GM12878 (cell line): ENCODE results near the gene FAM76B. TPM values are rescaled to one million over a fixed set of nuclear protein-coding genes. Genes with fewer than 3 reads are reported as not detected.

Experiments
- ATAC-seq: fragments of 200-7000 bp; cut with Tn5 transposase; 3 replicates; pipeline ENCODE4 v1.9.1; 2020; ENCODE audit warnings: mild to moderate bottlenecking, moderate library complexity
- BruUV-seq: library from RNA; stranded (reverse); fragments of 400-500 nt; replicated peaks from 2 replicates; lab custom pipeline; 2021; lab: Mats Ljungman, UMichigan
- CTCF ChIA-PET: fragments of 300-600 bp; sonication (Branson Sonifier 250); formaldehyde crosslinking; extraction: SDS; loops from one replicate; lab custom pipeline; 2021; ENCODE audit warnings: inconsistent platforms; lab: Yijun Ruan, JAX
- POLR2A ChIA-PET: fragments of 350-600 bp; formaldehyde crosslinking; extraction: SDS; loops from one replicate; lab custom pipeline; 2021; ENCODE audit warnings: inconsistent platforms; lab: Charles Lee
- RAD21 ChIA-PET: fragments of 300-600 bp; sonication (Branson Sonifier 250); formaldehyde crosslinking; loops from one replicate; lab custom pipeline; 2023; ENCODE audit warnings: antibody characterized with exemption; ENCODE audit not compliant: unreplicated experiment; lab: Charles Lee
- SMC1A ChIA-PET: fragments of 300-600 bp; sonication (Branson Sonifier 250); formaldehyde crosslinking; loops from one replicate; lab custom pipeline; 2023; ENCODE audit not compliant: unreplicated experiment, uncharacterized antibody; lab: Charles Lee
- DNase-seq: peaks from one replicate; pipeline ENCODE4 v3.0.0-alpha.2; 2011; ENCODE audit warnings: low read depth, low spot score
- FAIRE-seq: peaks from 3 replicates; lab custom pipeline; 2011; peaks lifted over from hg19 to GRCh38; lab: Jason Lieb, UNC
- H2AFZ ChIP-seq: 2 replicates; pipeline ENCODE4 v1.6.0; 2011; ENCODE audit warnings: low read depth, low read length, control low read depth; ENCODE audit not compliant: control insufficient read depth
- H3K27ac ChIP-seq: 2 replicates; pipeline ENCODE4 v1.5.1; 2011; ENCODE audit warnings: control low read depth; ENCODE audit not compliant: control insufficient read depth, insufficient read depth
- H3K27me3 ChIP-seq, 2 experiments: replicated peaks in 1 of 2; 2 replicates each; pipeline versions ENCODE4 v1.6.0 to v1.6.1; 2011; ENCODE audit warnings: low read length in 1 of 2; ENCODE audit not compliant: control insufficient read depth in 2 of 2, insufficient read depth in 2 of 2
- H3K36me3 ChIP-seq, 2 experiments: 2 replicates each; pipeline ENCODE4 v1.5.1; 2011; ENCODE audit warnings: low read length in 1 of 2; ENCODE audit not compliant: control insufficient read depth in 2 of 2, insufficient read depth in 2 of 2
- H3K4me1 ChIP-seq: 2 replicates; pipeline ENCODE4 v1.6.1; 2011; ENCODE audit warnings: mild to moderate bottlenecking, low read length, moderate library complexity, mixed read lengths; ENCODE audit not compliant: control insufficient read depth, insufficient read depth
- H3K4me2 ChIP-seq: 2 replicates; pipeline ENCODE4 v1.6.0; 2011; ENCODE audit warnings: control low read depth; ENCODE audit not compliant: control insufficient read depth, insufficient read depth
- H3K4me3 ChIP-seq: fragments of 200-600 bp; sonication (generic); 2 replicates; pipeline ENCODE4 v1.5.1; 2016
- H3K79me2 ChIP-seq: 2 replicates; pipeline ENCODE4 v1.6.0; 2011; ENCODE audit warnings: low read length; ENCODE audit not compliant: control insufficient read depth, insufficient read depth
- H3K9ac ChIP-seq: 2 replicates; pipeline ENCODE4 v1.8.0; 2011; ENCODE audit warnings: low read length, control low read depth, mixed read lengths; ENCODE audit not compliant: control insufficient read depth, insufficient read depth
- H3K9me3 ChIP-seq: replicated peaks from 3 replicates; pipeline ENCODE4 v1.5.1; 2011; ENCODE audit warnings: mild to moderate bottlenecking, low read length; ENCODE audit not compliant: control insufficient read depth, insufficient read depth
- H4K20me1 ChIP-seq: 2 replicates; pipeline ENCODE4 v1.6.0; 2011; ENCODE audit not compliant: control insufficient read depth, insufficient read depth
- CBFB ChIP-seq: IDR thresholded peaks from 2 replicates; pipeline ENCODE4 v1.6.1; 2016; ENCODE audit warnings: antibody characterized with exemption, low read depth
- CBX5 ChIP-seq: sonication (generic); IDR thresholded peaks from 2 replicates; pipeline ENCODE4 v1.6.1; 2016; ENCODE audit warnings: low read depth, moderate library complexity, mild to moderate bottlenecking, inconsistent platforms
- CEBPB ChIP-seq, 2 experiments: fragments of 150-350 bp in 1 of 2; IDR thresholded peaks; 2 replicates each; pipeline ENCODE4 v1.6.1; 2012 to 2014; ENCODE audit warnings: low read depth in 2 of 2, low read length in 2 of 2, borderline replicate concordance in 1 of 2, inconsistent platforms in 1 of 2
- CREB1 ChIP-seq: IDR thresholded peaks from 2 replicates; pipeline ENCODE4 v1.6.1; 2012; ENCODE audit warnings: low read depth, mild to moderate bottlenecking, inconsistent platforms
- EED ChIP-seq: sonication (generic); IDR thresholded peaks from 2 replicates; pipeline ENCODE4 v1.6.1; 2016; ENCODE audit warnings: antibody characterized with exemption, low read depth
- ETV6 ChIP-seq, 2 experiments: fragments of 450-650 bp in 1 of 2; IDR thresholded peaks in 1 of 2; conservative IDR thresholded peaks in 1 of 2; 2 replicates each; pipeline ENCODE4 v1.6.1; 2014; ENCODE audit warnings: antibody characterized with exemption in 1 of 2, borderline replicate concordance in 1 of 2, low read depth in 1 of 2, mild to moderate bottlenecking in 1 of 2, moderate library complexity in 1 of 2
- POU2F2 ChIP-seq: IDR thresholded peaks from 3 replicates; pipeline ENCODE4 v1.6.1; 2011; ENCODE audit warnings: low read depth, mild to moderate bottlenecking, low read length, borderline replicate concordance
- SIX5 ChIP-seq: IDR thresholded peaks from 2 replicates; pipeline ENCODE4 v1.6.1; 2011; ENCODE audit warnings: mild to moderate bottlenecking, low read depth, low read length, moderate library complexity; ENCODE audit not compliant: severe bottlenecking
- SMAD1 ChIP-seq: fragments of 450-650 bp; IDR thresholded peaks from 2 replicates; pipeline ENCODE4 v1.6.1; 2018; ENCODE audit warnings: mild to moderate bottlenecking, low read depth; ENCODE audit not compliant: partially characterized antibody
- TCF12 ChIP-seq: IDR thresholded peaks from 2 replicates; pipeline ENCODE4 v1.6.1; 2011; ENCODE audit warnings: low read depth, mild to moderate bottlenecking, low read length
- ZNF217 ChIP-seq: fragments of 450-650 bp; IDR thresholded peaks from 2 replicates; pipeline ENCODE4 v1.6.1; 2017; ENCODE audit warnings: antibody characterized with exemption, mild to moderate bottlenecking
- WGBS: methylation state at CpG from one replicate; pipeline ENCODE4 v1.1.6; 2016; ENCODE audit warnings: low lambda C conversion rate; ENCODE audit not compliant: insufficient replicate concordance, insufficient coverage; ENCODE audit errors: missing lambda C conversion rate; 5-methylcytosine and 5-hydroxymethylcytosine counted together
- in situ Hi-C: fragments of 300-500 bp; cut with MboI; formaldehyde crosslinking; loops from 9 replicates; pipeline ENCODE4 v1.14.3; 2018; ENCODE audit warnings: mixed read lengths
- intact Hi-C: fragments of 100-400 bp; cut with micrococcal nuclease; formaldehyde crosslinking; loops from one replicate; pipeline ENCODE4 v1.14.2; 2022; ENCODE audit not compliant: unreplicated experiment
- polyA plus RNA-seq, 11 experiments: library from polyadenylated mRNA; depleted of rRNA in 4 of 11; unstranded in 6 of 11; stranded (reverse) in 5 of 11; fragments of >200 nt; fragmentation: Nextera tagmentation in 4 of 11; fragmentation: Illumina TruSeq in 1 of 11; extraction: Ambion mirVana in 4 of 11; extraction: Trizol in 1 of 11; gene quantifications; 1 replicate in 1 of 11; 2 replicates in 10 of 11; pipeline versions ENCODE4 v1.2.1 to v1.2.3, GENCODE V29; 2011 to 2016; ENCODE audit warnings: inconsistent platforms in 2 of 11, missing spikeins in 2 of 11, low read depth in 1 of 11
- total RNA-seq, 4 experiments: library from RNA; depleted of rRNA in 3 of 4; stranded (reverse); fragments of >200 nt in 3 of 4; fragmentation: Illumina TruSeq in 1 of 4; extraction: Trizol in 1 of 4; gene quantifications; 2 replicates each; pipeline versions ENCODE4 v1.2.1 to v1.2.3, GENCODE V29; 2013 to 2021
- TF ChIP-seq, protein P1 (sequence below): fragments of 150-350 bp; IDR thresholded peaks from 2 replicates; pipeline ENCODE4 v1.6.1; 2014; ENCODE audit warnings: mild to moderate bottlenecking, low read depth, low read length
- TF ChIP-seq, protein P2 (sequence below): fragments of 450-650 bp; IDR thresholded peaks from 2 replicates; pipeline ENCODE4 v1.6.1; 2017; ENCODE audit warnings: mild to moderate bottlenecking
- TF ChIP-seq, protein P3 (sequence below): IDR thresholded peaks from 2 replicates; pipeline ENCODE4 v1.6.1; 2011; ENCODE audit warnings: mild to moderate bottlenecking, low read depth, low read length, moderate library complexity; ENCODE audit not compliant: insufficient replicate concordance

FAM76B gene
- total and polyA plus RNA-seq, 10 of the 15 experiments (the other 5 are each of a cell fraction or from before 2014, with no cell fraction given): 13.5 to 56.8 (median 28.4) TPM

DNA sequence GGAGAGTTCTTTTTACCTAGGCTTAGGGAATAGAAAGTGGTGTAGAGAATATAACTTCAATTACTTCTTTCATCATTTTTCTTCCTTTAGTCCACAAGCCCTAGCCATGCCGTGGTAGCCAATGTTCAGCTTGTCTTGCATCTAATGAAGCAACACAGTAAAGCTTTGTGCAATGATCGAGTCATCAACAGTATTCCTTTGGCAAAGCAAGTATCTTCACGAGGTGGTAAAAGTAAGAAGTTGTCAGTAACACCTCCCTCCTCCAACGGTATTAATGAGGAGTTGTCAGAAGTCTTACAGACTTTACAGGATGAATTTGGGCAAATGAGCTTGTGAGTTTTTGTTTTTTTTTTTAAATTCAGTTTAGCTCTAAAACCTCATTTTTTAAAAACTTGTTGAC, 38.1 kb upstream of the FAM76B start (continued):
- TF ChIP-seq ZNF217: no peak
- TF ChIP-seq, protein P1, sequence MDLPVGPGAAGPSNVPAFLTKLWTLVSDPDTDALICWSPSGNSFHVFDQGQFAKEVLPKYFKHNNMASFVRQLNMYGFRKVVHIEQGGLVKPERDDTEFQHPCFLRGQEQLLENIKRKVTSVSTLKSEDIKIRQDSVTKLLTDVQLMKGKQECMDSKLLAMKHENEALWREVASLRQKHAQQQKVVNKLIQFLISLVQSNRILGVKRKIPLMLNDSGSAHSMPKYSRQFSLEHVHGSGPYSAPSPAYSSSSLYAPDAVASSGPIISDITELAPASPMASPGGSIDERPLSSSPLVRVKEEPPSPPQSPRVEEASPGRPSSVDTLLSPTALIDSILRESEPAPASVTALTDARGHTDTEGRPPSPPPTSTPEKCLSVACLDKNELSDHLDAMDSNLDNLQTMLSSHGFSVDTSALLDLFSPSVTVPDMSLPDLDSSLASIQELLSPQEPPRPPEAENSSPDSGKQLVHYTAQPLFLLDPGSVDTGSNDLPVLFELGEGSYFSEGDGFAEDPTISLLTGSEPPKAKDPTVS: no peak
- no peak for TF ChIP-seq CBFB
- no peak for TF ChIP-seq CREB1
- TF ChIP-seq, protein P2, sequence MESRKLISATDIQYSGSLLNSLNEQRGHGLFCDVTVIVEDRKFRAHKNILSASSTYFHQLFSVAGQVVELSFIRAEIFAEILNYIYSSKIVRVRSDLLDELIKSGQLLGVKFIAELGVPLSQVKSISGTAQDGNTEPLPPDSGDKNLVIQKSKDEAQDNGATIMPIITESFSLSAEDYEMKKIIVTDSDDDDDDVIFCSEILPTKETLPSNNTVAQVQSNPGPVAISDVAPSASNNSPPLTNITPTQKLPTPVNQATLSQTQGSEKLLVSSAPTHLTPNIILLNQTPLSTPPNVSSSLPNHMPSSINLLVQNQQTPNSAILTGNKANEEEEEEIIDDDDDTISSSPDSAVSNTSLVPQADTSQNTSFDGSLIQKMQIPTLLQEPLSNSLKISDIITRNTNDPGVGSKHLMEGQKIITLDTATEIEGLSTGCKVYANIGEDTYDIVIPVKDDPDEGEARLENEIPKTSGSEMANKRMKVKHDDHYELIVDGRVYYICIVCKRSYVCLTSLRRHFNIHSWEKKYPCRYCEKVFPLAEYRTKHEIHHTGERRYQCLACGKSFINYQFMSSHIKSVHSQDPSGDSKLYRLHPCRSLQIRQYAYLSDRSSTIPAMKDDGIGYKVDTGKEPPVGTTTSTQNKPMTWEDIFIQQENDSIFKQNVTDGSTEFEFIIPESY: no peak
- TF ChIP-seq POU2F2: no peak

DNA sequence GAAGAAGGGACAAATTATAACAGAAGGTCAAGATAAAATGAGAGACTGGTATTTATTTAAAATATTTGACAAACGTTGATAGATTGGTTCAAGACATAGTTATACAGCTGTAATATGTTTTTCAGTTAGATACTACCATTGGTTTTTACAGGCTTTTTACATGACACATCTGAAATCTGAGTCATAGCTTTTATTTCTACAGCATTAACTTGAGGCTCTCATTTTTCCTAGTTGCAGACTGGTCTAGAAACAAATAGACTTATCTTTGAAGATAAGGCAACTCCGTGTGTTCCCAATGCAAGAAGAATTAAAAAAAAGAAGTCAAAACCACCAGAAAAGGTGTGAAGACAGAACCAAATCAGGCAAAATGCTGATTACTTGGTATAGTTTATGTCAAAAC, 32.1 kb upstream of the FAM76B start:
- in situ Hi-C loops: no loop called here
- no peaks in the 10 kb centered on the region for H3K4me1 ChIP-seq
- FAIRE-seq (no peak), ATAC-seq (no peak), DNase-seq (no peak)
- no peaks in the 10 kb centered on the region for H3K9me3 ChIP-seq
- H3K27me3 ChIP-seq: no peaks in the 10 kb centered on the region
- WGBS: 94% methylated on average over 2 of the region's 2 CpGs
- H3K27ac ChIP-seq: no peak overlapping the region
- H3K4me3 ChIP-seq: no peak overlapping the region
- H3K79me2 ChIP-seq: no peaks in the 10 kb centered on the region
- POLR2A ChIA-PET: no interaction called here
- RAD21 ChIA-PET: no interaction called here
- no peaks in the 10 kb centered on the region for H4K20me1 ChIP-seq
- SMC1A ChIA-PET: interaction anchor here (0.7 to 1.4 kb wide), 4 partner anchors 8 to 57 kb away, joined by 3 to 5 read pairs (median 4); no protein-coding TSS in a partner anchor
- no peak overlapping the region for H2AFZ ChIP-seq
- no peak overlapping the region for H3K9ac ChIP-seq
- no peak overlapping the region for H3K4me2 ChIP-seq
- CTCF ChIA-PET: interaction anchor here (0.9 to 1.5 kb wide), 6 partner anchors 8 to 572 kb away, joined by 3 to 10 read pairs (median 4); partner anchors contain the start of gene CEP57
- peaks cover 0 to 16% of the 10 kb centered on the region in 2 experiments; a peak in 3 of 4 replicates for H3K36me3 ChIP-seq
- intact Hi-C loops: no loop called here
- BruUV-seq: no TSS peak
- TF ChIP-seq, protein P3, sequence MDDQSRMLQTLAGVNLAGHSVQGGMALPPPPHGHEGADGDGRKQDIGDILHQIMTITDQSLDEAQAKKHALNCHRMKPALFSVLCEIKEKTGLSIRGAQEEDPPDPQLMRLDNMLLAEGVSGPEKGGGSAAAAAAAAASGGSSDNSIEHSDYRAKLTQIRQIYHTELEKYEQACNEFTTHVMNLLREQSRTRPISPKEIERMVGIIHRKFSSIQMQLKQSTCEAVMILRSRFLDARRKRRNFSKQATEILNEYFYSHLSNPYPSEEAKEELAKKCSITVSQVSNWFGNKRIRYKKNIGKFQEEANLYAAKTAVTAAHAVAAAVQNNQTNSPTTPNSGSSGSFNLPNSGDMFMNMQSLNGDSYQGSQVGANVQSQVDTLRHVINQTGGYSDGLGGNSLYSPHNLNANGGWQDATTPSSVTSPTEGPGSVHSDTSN: no peak
- no peak for TF ChIP-seq SMAD1
- no peak for TF ChIP-seq EED
- TF ChIP-seq SIX5: no peak
- no peak for TF ChIP-seq CEBPB (IDR thresholded peaks at IDR 0.05; ENCODE audit: borderline replicate concordance in 1 of 2, low read depth in 2 of 2, low read length in 2 of 2)
- TF ChIP-seq, protein P2: no peak
- no peak for TF ChIP-seq CBX5
- no peak for TF ChIP-seq ETV6 (conservative IDR thresholded peaks at IDR 0.05 in 1 of 2, IDR thresholded peaks at IDR 0.05 in 1 of 2; ENCODE audit: borderline replicate concordance in 1 of 2, low read depth in 1 of 2)
- TF ChIP-seq TCF12: no peak
